ENCODE data around the gene DNAJC17. TPM values are rescaled to one million over a fixed set of nuclear protein-coding genes. Genes with fewer than 3 reads are reported as not detected.
A peak's percentile ranks its signal among the peaks of the same experiment; 100 is the strongest.

The DNAJC17 gene
- total and polyA plus RNA-seq, 2 of the 13 experiments (the other 11 are each of a cell fraction or from before 2014, with no cell fraction given), result 22.2 to 26.5 TPM

DNA sequence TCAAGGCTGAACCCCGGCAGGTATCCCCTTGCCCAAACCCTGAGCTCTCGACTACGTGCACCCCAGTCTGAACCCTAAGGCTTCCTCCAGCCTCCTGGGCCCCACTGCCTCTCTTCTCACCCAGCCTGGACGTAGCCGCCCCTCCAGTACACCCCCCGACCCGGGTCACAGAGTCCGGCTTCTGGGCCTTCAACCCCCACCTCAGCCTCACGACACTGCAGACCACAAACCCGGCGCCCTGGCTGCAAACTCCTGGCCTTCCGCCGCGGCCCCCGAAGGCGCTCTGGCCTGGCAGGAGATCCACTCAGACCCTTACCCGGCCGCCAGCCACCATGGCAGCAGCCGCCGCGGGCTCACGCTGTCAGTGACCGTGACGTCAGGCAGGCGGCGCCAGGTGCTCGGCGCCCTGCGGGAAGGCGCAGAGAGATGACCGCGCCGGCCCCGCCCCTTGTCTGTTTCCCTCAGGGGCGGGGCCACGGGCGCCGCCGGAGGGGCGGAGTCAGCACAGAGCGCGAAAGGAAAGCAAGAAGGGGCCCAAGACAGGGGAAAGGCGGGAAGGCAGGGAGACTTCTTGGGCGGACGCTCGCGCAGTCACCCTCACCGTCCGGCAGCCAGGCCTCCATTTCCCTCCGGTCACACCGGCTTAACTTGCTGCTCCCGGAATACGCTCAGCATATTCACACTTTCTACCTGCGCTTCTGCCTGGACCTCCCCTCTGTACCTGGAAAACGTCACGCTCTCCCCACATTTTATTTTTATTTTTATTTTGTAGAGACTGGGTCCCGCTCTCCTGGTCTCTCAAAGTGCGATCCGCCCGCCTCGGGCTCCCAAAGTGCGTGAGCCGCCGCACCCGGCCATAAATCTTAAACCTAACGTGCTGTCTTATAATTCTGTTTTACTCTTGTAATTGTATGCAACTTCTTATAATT, 52.1 kb downstream of the DNAJC17 start, which contains the start of gene RMDN3 (continued):
- TF ChIP-seq ZNF841 (CRISPR knock-in tag; IDR thresholded peaks at IDR 0.05; ENCODE audit: borderline replicate concordance) (no peak), RXRA (CRISPR knock-in tag; IDR thresholded peaks at IDR 0.05) (peak; percentile 43; the same call in 1 of the 2 replicates), NFE2L1 (CRISPR knock-in tag; IDR thresholded peaks at IDR 0.05; ENCODE audit: borderline replicate concordance) (no peak; the same call in 1 of the 2 replicates), MZF1 (CRISPR knock-in tag; IDR thresholded peaks at IDR 0.05; ENCODE audit: borderline replicate concordance) (no peak), ZNF615 (CRISPR knock-in tag; IDR thresholded peaks at IDR 0.05; ENCODE audit: borderline replicate concordance) (no peak), POLR2AphosphoS2 (IDR thresholded peaks at IDR 0.05; ENCODE audit: low read depth, low read length) (no peak), PAF1 (CRISPR knock-in tag; IDR thresholded peaks at IDR 0.05) (no peak), NR2F6 (IDR thresholded peaks at IDR 0.05) (no peak), NR2F6 (CRISPR knock-in tag; IDR thresholded peaks at IDR 0.05) (no peak), PHF21A (CRISPR knock-in tag; IDR thresholded peaks at IDR 0.05) (no peak), ZSCAN20 (CRISPR knock-in tag; IDR thresholded peaks at IDR 0.05; ENCODE audit: borderline replicate concordance) (0 out of 2 replicates have a peak, but pooled peaks have one; percentile 6), ZNF547 (CRISPR knock-in tag; IDR thresholded peaks at IDR 0.05) (no peak), ZNF776 (CRISPR knock-in tag; IDR thresholded peaks at IDR 0.05) (no peak), SALL2 (CRISPR knock-in tag; IDR thresholded peaks at IDR 0.05) (no peak), SMARCC2 (IDR thresholded peaks at IDR 0.05) (no peak), KDM6A (CRISPR knock-in tag; IDR thresholded peaks at IDR 0.05; ENCODE audit: low read depth) (no peak), AHR (CRISPR knock-in tag; IDR thresholded peaks at IDR 0.05) (no peak), ZNF670 (CRISPR knock-in tag; IDR thresholded peaks at IDR 0.05; ENCODE audit: borderline replicate concordance) (peak; percentile 94; the same call in 1 of the 2 replicates), NFATC3 (CRISPR knock-in tag; IDR thresholded peaks at IDR 0.05) (no peak)
- TF ChIP-seq, protein P1, sequence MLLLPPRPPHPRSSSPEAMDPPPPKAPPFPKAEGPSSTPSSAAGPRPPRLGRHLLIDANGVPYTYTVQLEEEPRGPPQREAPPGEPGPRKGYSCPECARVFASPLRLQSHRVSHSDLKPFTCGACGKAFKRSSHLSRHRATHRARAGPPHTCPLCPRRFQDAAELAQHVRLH (CRISPR knock-in tag; IDR thresholded peaks at IDR 0.05; ENCODE audit: borderline replicate concordance, low read depth), result 0 out of 2 replicates have a peak, but pooled peaks have one; percentile 21
- TF ChIP-seq, protein P2, sequence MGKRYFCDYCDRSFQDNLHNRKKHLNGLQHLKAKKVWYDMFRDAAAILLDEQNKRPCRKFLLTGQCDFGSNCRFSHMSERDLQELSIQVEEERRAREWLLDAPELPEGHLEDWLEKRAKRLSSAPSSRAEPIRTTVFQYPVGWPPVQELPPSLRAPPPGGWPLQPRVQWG (CRISPR knock-in tag; IDR thresholded peaks at IDR 0.05; ENCODE audit: borderline replicate concordance, low read depth), result no peak
- TF ChIP-seq, protein P3, sequence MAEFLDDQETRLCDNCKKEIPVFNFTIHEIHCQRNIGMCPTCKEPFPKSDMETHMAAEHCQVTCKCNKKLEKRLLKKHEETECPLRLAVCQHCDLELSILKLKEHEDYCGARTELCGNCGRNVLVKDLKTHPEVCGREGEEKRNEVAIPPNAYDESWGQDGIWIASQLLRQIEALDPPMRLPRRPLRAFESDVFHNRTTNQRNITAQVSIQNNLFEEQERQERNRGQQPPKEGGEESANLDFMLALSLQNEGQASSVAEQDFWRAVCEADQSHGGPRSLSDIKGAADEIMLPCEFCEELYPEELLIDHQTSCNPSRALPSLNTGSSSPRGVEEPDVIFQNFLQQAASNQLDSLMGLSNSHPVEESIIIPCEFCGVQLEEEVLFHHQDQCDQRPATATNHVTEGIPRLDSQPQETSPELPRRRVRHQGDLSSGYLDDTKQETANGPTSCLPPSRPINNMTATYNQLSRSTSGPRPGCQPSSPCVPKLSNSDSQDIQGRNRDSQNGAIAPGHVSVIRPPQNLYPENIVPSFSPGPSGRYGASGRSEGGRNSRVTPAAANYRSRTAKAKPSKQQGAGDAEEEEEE (CRISPR knock-in tag; IDR thresholded peaks at IDR 0.05; ENCODE audit: borderline replicate concordance), result no peak
- TF ChIP-seq, protein P4, sequence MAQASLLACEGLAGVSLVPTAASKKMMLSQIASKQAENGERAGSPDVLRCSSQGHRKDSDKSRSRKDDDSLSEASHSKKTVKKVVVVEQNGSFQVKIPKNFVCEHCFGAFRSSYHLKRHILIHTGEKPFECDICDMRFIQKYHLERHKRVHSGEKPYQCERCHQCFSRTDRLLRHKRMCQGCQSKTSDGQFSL (CRISPR knock-in tag; IDR thresholded peaks at IDR 0.05), result peak; percentile 23; the same call in 1 of the 2 replicates
- TF ChIP-seq, protein P5, sequence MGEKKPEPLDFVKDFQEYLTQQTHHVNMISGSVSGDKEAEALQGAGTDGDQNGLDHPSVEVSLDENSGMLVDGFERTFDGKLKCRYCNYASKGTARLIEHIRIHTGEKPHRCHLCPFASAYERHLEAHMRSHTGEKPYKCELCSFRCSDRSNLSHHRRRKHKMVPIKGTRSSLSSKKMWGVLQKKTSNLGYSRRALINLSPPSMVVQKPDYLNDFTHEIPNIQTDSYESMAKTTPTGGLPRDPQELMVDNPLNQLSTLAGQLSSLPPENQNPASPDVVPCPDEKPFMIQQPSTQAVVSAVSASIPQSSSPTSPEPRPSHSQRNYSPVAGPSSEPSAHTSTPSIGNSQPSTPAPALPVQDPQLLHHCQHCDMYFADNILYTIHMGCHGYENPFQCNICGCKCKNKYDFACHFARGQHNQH (CRISPR knock-in tag; IDR thresholded peaks at IDR 0.05), result peak; percentile 82
- TF ChIP-seq, protein P6, sequence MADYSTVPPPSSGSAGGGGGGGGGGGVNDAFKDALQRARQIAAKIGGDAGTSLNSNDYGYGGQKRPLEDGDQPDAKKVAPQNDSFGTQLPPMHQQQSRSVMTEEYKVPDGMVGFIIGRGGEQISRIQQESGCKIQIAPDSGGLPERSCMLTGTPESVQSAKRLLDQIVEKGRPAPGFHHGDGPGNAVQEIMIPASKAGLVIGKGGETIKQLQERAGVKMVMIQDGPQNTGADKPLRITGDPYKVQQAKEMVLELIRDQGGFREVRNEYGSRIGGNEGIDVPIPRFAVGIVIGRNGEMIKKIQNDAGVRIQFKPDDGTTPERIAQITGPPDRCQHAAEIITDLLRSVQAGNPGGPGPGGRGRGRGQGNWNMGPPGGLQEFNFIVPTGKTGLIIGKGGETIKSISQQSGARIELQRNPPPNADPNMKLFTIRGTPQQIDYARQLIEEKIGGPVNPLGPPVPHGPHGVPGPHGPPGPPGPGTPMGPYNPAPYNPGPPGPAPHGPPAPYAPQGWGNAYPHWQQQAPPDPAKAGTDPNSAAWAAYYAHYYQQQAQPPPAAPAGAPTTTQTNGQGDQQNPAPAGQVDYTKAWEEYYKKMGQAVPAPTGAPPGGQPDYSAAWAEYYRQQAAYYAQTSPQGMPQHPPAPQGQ (CRISPR knock-in tag; IDR thresholded peaks at IDR 0.05; ENCODE audit: borderline replicate concordance), result no peak

Measured in HepG2 (cell line).